Common myeloid progenitor, CD34-positive (primary cell): Measurements from ENCODE around the gene DHX35.
A peak's percentile ranks its signal among the peaks of the same experiment; 100 is the strongest.

Experiments
- CTCF ChIA-PET: fragments of 350-600 bp; sonication (Branson Sonifier 250); formaldehyde crosslinking; loops from one replicate; lab custom pipeline; 2021; ENCODE audit warnings: antibody characterized with exemption; lab: Charles Lee
- POLR2A ChIA-PET: fragments of 350-600 bp; sonication (Branson Sonifier 250); formaldehyde crosslinking; loops from one replicate; lab custom pipeline; 2021; ENCODE audit warnings: antibody characterized with exemption; lab: Charles Lee
- DNase-seq, 3 donors: peaks; one replicate each; pipeline versions ENCODE4 v3.0.0 to v3.0.0-alpha.2; 2013
- H3K27ac ChIP-seq, 2 experiments: 1 replicate in 1 of 2; 2 replicates in 1 of 2; pipeline ENCODE4 v1.7.0; 2013; ENCODE audit warnings: inconsistent platforms in 2 of 2, low read length in 2 of 2, mild to moderate bottlenecking in 2 of 2, low read depth in 1 of 2, moderate library complexity in 1 of 2; ENCODE audit not compliant: severe bottlenecking in 2 of 2, insufficient read depth in 1 of 2, poor library complexity in 1 of 2
- H3K27me3 ChIP-seq, 5 experiments: replicated peaks in 2 of 5; 1 replicate in 3 of 5; 2 replicates in 2 of 5; pipeline versions ENCODE4 v1.6.1 to v1.7.0; 2013; ENCODE audit warnings: low read length in 4 of 5, mild to moderate bottlenecking in 2 of 5, moderate library complexity in 2 of 5, inconsistent platforms in 1 of 5; ENCODE audit not compliant: insufficient read depth in 5 of 5, control insufficient read depth in 4 of 5
- H3K36me3 ChIP-seq, 4 experiments: 1 replicate in 2 of 4; 2 replicates in 2 of 4; pipeline versions ENCODE4 v1.6.1 to v1.7.0; 2013; ENCODE audit warnings: low read length in 3 of 4, control low read depth in 1 of 4, mild to moderate bottlenecking in 1 of 4; ENCODE audit not compliant: control insufficient read depth in 4 of 4, insufficient read depth in 4 of 4
- H3K4me1 ChIP-seq, 4 experiments: 1 replicate in 3 of 4; 2 replicates in 1 of 4; pipeline versions ENCODE4 v1.6.1 to v1.7.1; 2013; ENCODE audit warnings: low read length in 3 of 4, mild to moderate bottlenecking in 3 of 4, control low read depth in 1 of 4, inconsistent platforms in 1 of 4, moderate library complexity in 1 of 4; ENCODE audit not compliant: control insufficient read depth in 4 of 4, insufficient read depth in 4 of 4; ENCODE audit errors: control extremely low read depth in 1 of 4
- H3K4me3 ChIP-seq, 7 experiments: 1 replicate in 4 of 7; 2 replicates in 3 of 7; pipeline versions ENCODE4 v1.5.1 to v1.7.0; 2013; ENCODE audit warnings: mild to moderate bottlenecking in 7 of 7, low read length in 6 of 7, moderate library complexity in 6 of 7, inconsistent platforms in 2 of 7, low read depth in 2 of 7, control low read depth in 1 of 7; ENCODE audit not compliant: insufficient read depth in 4 of 7, control insufficient read depth in 1 of 7; ENCODE audit errors: extremely low read depth in 1 of 7
- H3K9me3 ChIP-seq, 5 experiments: 1 replicate in 4 of 5; 2 replicates in 1 of 5; pipeline versions ENCODE4 v1.6.1 to v1.7.1; 2013; ENCODE audit warnings: low read length in 4 of 5, mild to moderate bottlenecking in 2 of 5, inconsistent platforms in 1 of 5, low read depth in 1 of 5, moderate library complexity in 1 of 5; ENCODE audit not compliant: control insufficient read depth in 4 of 5, insufficient read depth in 2 of 5; ENCODE audit errors: control extremely low read depth in 1 of 5
- WGBS: methylation state at CpG from one replicate; pipeline ENCODE4 v1.1.5; 2013; ENCODE audit not compliant: insufficient coverage; 5-methylcytosine and 5-hydroxymethylcytosine counted together

The DHX35 gene

GRCh38 chr20:38961530-38962043 lies 557 bp upstream of the DHX35 start:
- ChIA-PET CTCF (interaction anchor here (1.1 to 2.5 kb wide), 5 partner anchors 12 to 319 kb away, joined by 3 to 11 read pairs (median 7); partner anchors contain the start of gene FAM83D), POLR2A (no interaction called here)
- Histone ChIP-seq H3K27me3 (no peaks in the 10 kb centered on the region), H3K4me3 (peak overlapping the region; percentile 67 to 100 (median 95)), H3K4me1 (peaks cover 11 to 24% (median 18%) of the 10 kb centered on the region in 4 experiments), H3K9me3 (no peaks in the 10 kb centered on the region), H3K36me3 (peaks cover 0 to 4% (median 1%) of the 10 kb centered on the region in 4 experiments), H3K27ac (peak overlapping the region in 1 of 2 experiments; percentile 65)
- DNase-seq = no peak
- 15% methylated on average over 13 of the region's 16 CpGs for WGBS

- CTCF ChIA-PET = interaction anchor here (0.7 to 2.5 kb wide), 4 partner anchors 16 to 37 kb away, joined by 3 to 11 read pairs (median 6); partner anchors contain the start of gene FAM83D
- Histone ChIP-seq H3K4me1 (peaks cover 11 to 24% (median 18%) of the 10 kb centered on the region in 4 experiments), H3K27ac (peak overlapping the region; percentile 83 to 93), H3K9me3 (no peaks in the 10 kb centered on the region), H3K4me3 (peak overlapping the region; percentile 85 to 100 (median 95)), H3K36me3 (peaks cover 0 to 7% (median 2%) of the 10 kb centered on the region in 4 experiments), H3K27me3 (no peaks in the 10 kb centered on the region)
- WGBS = no CpG with 5 or more reads among the region's 5 CpGs
- POLR2A ChIA-PET = interaction anchor here (0.6 to 1.0 kb wide), 4 partner anchors 34 to 1712 kb away, joined by 3 to 6 read pairs (median 4); partner anchors contain the start of genes ACTR5 and PPP1R16B
- peak in 2 of 3 donors; percentile 51 to 56 for DNase-seq
Observed at GRCh38 chr20:38962928-38963401, 821 bp downstream of the DHX35 start.

GRCh38 chr20:38963745-38964144 lies 1.6 kb downstream of the DHX35 start:
- DNase-seq = no peak
- ChIA-PET POLR2A (no interaction called here), CTCF (interaction anchor here (0.7 to 2.5 kb wide), 3 partner anchors 21 to 35 kb away, joined by 3 to 8 read pairs (median 3); no protein-coding TSS in a partner anchor)
- no peak overlapping the region for H3K27ac ChIP-seq
- H3K36me3 ChIP-seq = peaks cover 0 to 12% (median 5%) of the 10 kb centered on the region in 4 experiments
- H3K4me3 ChIP-seq = peak overlapping the region in 1 of 7 experiments; percentile 100
- no peaks in the 10 kb centered on the region for H3K9me3 ChIP-seq
- H3K27me3 ChIP-seq = no peaks in the 10 kb centered on the region
- peaks cover 11 to 24% (median 18%) of the 10 kb centered on the region in 4 experiments for H3K4me1 ChIP-seq

GRCh38 chr20:38965264-38965663 lies 3.1 kb downstream of the DHX35 start:
- CTCF ChIA-PET = no interaction called here
- POLR2A ChIA-PET = no interaction called here

GRCh38 chr20:38968090-38968489 lies 5.9 kb downstream of the DHX35 start:
- CTCF ChIA-PET = interaction anchor here (0.6 to 1.4 kb wide), 2 partner anchors 47 to 1852 kb away, joined by 3 to 4 read pairs; no protein-coding TSS in a partner anchor
- H3K9me3 ChIP-seq = no peaks in the 10 kb centered on the region
- no peak overlapping the region for H3K27ac ChIP-seq
- no peak overlapping the region for H3K4me3 ChIP-seq
- POLR2A ChIA-PET = no interaction called here
- 97% methylated on average over 6 of the region's 6 CpGs for WGBS
- DNase-seq = no peak
- H3K27me3 ChIP-seq = no peaks in the 10 kb centered on the region
- H3K4me1 ChIP-seq = peaks cover 0 to 8% (median 3%) of the 10 kb centered on the region in 4 experiments
- peaks cover 14 to 41% (median 23%) of the 10 kb centered on the region in 4 experiments for H3K36me3 ChIP-seq

More at GRCh38 chr20:38965264-38965663, 3.1 kb downstream of the DHX35 start:
- Histone ChIP-seq H3K4me1 (peaks cover 11 to 24% (median 18%) of the 10 kb centered on the region in 4 experiments), H3K9me3 (no peaks in the 10 kb centered on the region), H3K36me3 (peaks cover 8 to 25% (median 13%) of the 10 kb centered on the region in 4 experiments), H3K4me3 (no peak overlapping the region), H3K27ac (no peak overlapping the region), H3K27me3 (no peaks in the 10 kb centered on the region)
- no peak for DNase-seq

GRCh38 chr20:38969708-38970107 lies 7.6 kb downstream of the DHX35 start:
- CTCF ChIA-PET = interaction anchor here (1.1 kb wide), 1 partner anchor 22 kb away, joined by 4 read pairs; no protein-coding TSS in a partner anchor
- 98% methylated on average over 4 of the region's 4 CpGs for WGBS
- Histone ChIP-seq H3K27me3 (no peaks in the 10 kb centered on the region), H3K4me3 (no peak overlapping the region), H3K9me3 (no peaks in the 10 kb centered on the region), H3K27ac (no peak overlapping the region), H3K36me3 (peaks cover 17 to 54% (median 29%) of the 10 kb centered on the region in 4 experiments), H3K4me1 (no peaks in the 10 kb centered on the region)
- no peak for DNase-seq
- POLR2A ChIA-PET = no interaction called here

GRCh38 chr20:38970302-38970701 lies 8.2 kb downstream of the DHX35 start:
- H3K27ac ChIP-seq = no peak overlapping the region
- POLR2A ChIA-PET = no interaction called here
- no CpG with 5 or more reads among the region's 1 CpG for WGBS

More at GRCh38 chr20:38970302-38970701, 8.2 kb downstream of the DHX35 start:
- DNase-seq = no peak
- H3K4me1 ChIP-seq = no peaks in the 10 kb centered on the region
- H3K9me3 ChIP-seq = no peaks in the 10 kb centered on the region
- H3K27me3 ChIP-seq = no peaks in the 10 kb centered on the region
- no peak overlapping the region for H3K4me3 ChIP-seq
- CTCF ChIA-PET = no interaction called here
- peaks cover 17 to 52% (median 29%) of the 10 kb centered on the region in 4 experiments for H3K36me3 ChIP-seq
